Thyroid gland (tissue), 4 donors: ENCODE data around the gene WDR64.

Source experiments
- POLR2A ChIP-seq, 2 donors: fragments of 450-650 bp; IDR thresholded peaks; one replicate each; pipeline ENCODE4 v1.6.1; 2017; ENCODE audit warnings: antibody characterized with exemption in 2 of 2, mild to moderate bottlenecking in 2 of 2, moderate library complexity in 1 of 2
- TF ChIP-seq, protein P1 (sequence below), 6 experiments: fragments of 200-600 bp in 3 of 6; fragments of 450-650 bp in 3 of 6; sonication (generic) in 3 of 6; IDR thresholded peaks; one replicate each; pipeline ENCODE4 v1.5.1; 2016 to 2019; ENCODE audit warnings: antibody characterized with exemption in 6 of 6, mild to moderate bottlenecking in 2 of 6, inconsistent platforms in 1 of 6, moderate library complexity in 1 of 6

DNA sequence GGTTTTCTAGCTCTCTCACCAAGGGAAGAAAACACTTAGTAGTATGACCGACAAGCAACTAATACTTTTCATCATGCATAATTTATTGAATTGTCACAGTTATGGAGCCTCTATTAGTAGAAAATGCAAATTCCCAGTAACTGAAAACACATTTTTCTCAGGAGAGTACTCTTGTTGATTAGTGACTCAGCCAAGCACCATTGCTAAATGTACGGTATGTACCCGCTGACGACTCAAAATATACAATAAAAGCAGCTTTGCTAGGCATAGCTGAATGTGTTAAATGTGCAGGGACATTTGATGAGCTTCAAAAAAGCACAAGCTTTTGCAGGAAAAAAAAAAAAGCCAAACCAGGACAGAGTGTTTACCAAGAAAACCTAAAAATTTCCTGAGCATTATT lies 63.9 kb downstream of the WDR64 start:
- TF ChIP-seq, protein P1, sequence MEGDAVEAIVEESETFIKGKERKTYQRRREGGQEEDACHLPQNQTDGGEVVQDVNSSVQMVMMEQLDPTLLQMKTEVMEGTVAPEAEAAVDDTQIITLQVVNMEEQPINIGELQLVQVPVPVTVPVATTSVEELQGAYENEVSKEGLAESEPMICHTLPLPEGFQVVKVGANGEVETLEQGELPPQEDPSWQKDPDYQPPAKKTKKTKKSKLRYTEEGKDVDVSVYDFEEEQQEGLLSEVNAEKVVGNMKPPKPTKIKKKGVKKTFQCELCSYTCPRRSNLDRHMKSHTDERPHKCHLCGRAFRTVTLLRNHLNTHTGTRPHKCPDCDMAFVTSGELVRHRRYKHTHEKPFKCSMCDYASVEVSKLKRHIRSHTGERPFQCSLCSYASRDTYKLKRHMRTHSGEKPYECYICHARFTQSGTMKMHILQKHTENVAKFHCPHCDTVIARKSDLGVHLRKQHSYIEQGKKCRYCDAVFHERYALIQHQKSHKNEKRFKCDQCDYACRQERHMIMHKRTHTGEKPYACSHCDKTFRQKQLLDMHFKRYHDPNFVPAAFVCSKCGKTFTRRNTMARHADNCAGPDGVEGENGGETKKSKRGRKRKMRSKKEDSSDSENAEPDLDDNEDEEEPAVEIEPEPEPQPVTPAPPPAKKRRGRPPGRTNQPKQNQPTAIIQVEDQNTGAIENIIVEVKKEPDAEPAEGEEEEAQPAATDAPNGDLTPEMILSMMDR (IDR thresholded peaks at IDR 0.05), result no peak
- TF ChIP-seq POLR2A (IDR thresholded peaks at IDR 0.05), result no peak
